GM23248 (cell line): ENCODE results near the gene LTBP4. TPM values are rescaled to one million over a fixed set of nuclear protein-coding genes. Genes with fewer than 3 reads are reported as not detected.

Experiments
- DNase-seq: peaks from one replicate; pipeline ENCODE4 v3.0.0-alpha.2; 2015
- H2AFZ ChIP-seq: fragments of 200-600 bp; sonication (generic); 2 replicates; pipeline ENCODE4 v1.6.1; 2016; ENCODE audit warnings: antibody characterized with exemption
- H3F3A ChIP-seq: fragments of 200-600 bp; sonication (generic); 2 replicates; pipeline ENCODE4 v1.6.1; 2016; ENCODE audit warnings: mild to moderate bottlenecking, antibody characterized with exemption, mixed run types; ENCODE audit not compliant: insufficient read depth
- H3K27ac ChIP-seq: fragments of 200-600 bp; sonication (generic); 2 replicates; pipeline ENCODE4 v1.5.1; 2016; ENCODE audit warnings: mild to moderate bottlenecking
- H3K27me3 ChIP-seq: fragments of 200-600 bp; sonication (generic); replicated peaks from 2 replicates; pipeline ENCODE4 v1.6.1; 2016; ENCODE audit warnings: mild to moderate bottlenecking; ENCODE audit not compliant: insufficient read depth
- H3K36me3 ChIP-seq: fragments of 200-600 bp; sonication (generic); 2 replicates; pipeline ENCODE4 v1.6.1; 2016; ENCODE audit warnings: low read depth, mild to moderate bottlenecking
- H3K4me1 ChIP-seq: fragments of 200-600 bp; sonication (generic); 2 replicates; pipeline ENCODE4 v1.6.1; 2016; ENCODE audit warnings: mild to moderate bottlenecking; ENCODE audit not compliant: insufficient read depth
- H3K4me2 ChIP-seq: fragments of 200-600 bp; sonication (generic); one replicate; pipeline ENCODE4 v1.6.1; 2016; ENCODE audit warnings: mild to moderate bottlenecking; ENCODE audit not compliant: unreplicated experiment
- H3K4me3 ChIP-seq: fragments of 200-600 bp; sonication (generic); 2 replicates; pipeline ENCODE4 v1.5.1; 2016; ENCODE audit warnings: mild to moderate bottlenecking
- H3K79me2 ChIP-seq: fragments of 200-600 bp; sonication (generic); 2 replicates; pipeline ENCODE4 v1.6.1; 2016; ENCODE audit warnings: mild to moderate bottlenecking; ENCODE audit not compliant: insufficient read depth
- H3K9ac ChIP-seq: fragments of 200-600 bp; sonication (generic); 2 replicates; pipeline ENCODE4 v1.6.1; 2016; ENCODE audit warnings: mild to moderate bottlenecking
- H3K9me2 ChIP-seq: fragments of 200-600 bp; sonication (generic); 2 replicates; pipeline ENCODE4 v1.6.1; 2016; ENCODE audit warnings: mixed run types, mild to moderate bottlenecking, moderate library complexity; ENCODE audit not compliant: insufficient read depth
- H3K9me3 ChIP-seq: fragments of 200-600 bp; sonication (generic); one replicate; pipeline ENCODE4 v1.6.1; 2017; ENCODE audit warnings: low read depth
- H4K20me1 ChIP-seq: fragments of 200-600 bp; sonication (generic); 2 replicates; pipeline ENCODE4 v1.6.0; 2016; ENCODE audit not compliant: insufficient read depth
- EZH2 ChIP-seq: fragments of 200-600 bp; sonication (generic); IDR thresholded peaks from 2 replicates; pipeline ENCODE4 v1.6.1; 2018; ENCODE audit warnings: antibody characterized with exemption, mild to moderate bottlenecking; ENCODE audit not compliant: insufficient read depth, poor library complexity, severe bottlenecking
- EZH2phosphoT487 ChIP-seq: fragments of 200-600 bp; sonication (generic); IDR thresholded peaks from 2 replicates; pipeline ENCODE4 v1.6.1; 2018; ENCODE audit warnings: antibody characterized with exemption, moderate library complexity, mild to moderate bottlenecking, low read depth; ENCODE audit not compliant: insufficient read depth
- WGBS, 2 experiments: methylation state at CpG; one replicate each; pipeline ENCODE4 v1.1.6; 2015 to 2017; ENCODE audit warnings: low lambda C conversion rate in 2 of 2, low coverage in 1 of 2; ENCODE audit errors: missing lambda C conversion rate in 2 of 2; 5-methylcytosine and 5-hydroxymethylcytosine counted together
- in situ Hi-C: fragments of 300-500 bp; cut with MboI; formaldehyde crosslinking; loops from 2 replicates; pipeline ENCODE4 v1.15.0; 2020
- polyA plus RNA-seq: library from polyadenylated mRNA; unstranded; fragments of >200 nt; fragmentation: Nextera tagmentation; extraction: Ambion mirVana; gene quantifications from 2 replicates; pipeline ENCODE4 v1.2.1, GENCODE V29; 2016
- total RNA-seq: library from RNA; depleted of rRNA; stranded (reverse); fragments of >200 nt; shearing (Covaris generic); gene quantifications from 2 replicates; pipeline ENCODE4 v1.2.3, GENCODE V29; 2014

Gene LTBP4
- total and polyA plus RNA-seq, 2 experiments from 2014 or later: 18.0 to 47.2 TPM

DNA sequence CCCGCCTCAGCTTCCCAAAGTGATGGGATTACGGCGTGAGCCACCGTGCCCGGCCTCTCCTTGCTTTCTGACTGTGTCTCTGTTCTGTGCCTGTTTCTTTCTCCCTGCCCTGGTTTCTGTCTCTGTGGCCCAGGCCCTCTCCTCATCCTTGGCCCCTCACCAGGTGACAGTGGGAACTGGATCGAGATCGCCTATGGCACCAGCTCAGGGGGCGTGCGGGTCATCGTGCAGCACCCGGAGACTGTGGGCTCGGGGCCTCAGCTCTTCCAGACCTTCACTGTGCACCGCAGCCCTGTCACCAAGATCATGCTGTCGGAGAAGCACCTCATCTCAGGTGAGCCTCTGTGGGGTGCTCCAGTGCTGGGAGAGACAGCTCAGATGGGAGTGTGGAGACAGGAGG is 14.6 kb upstream of the LTBP4 start:
- Histone ChIP-seq H3K9me2 (no peaks in the 10 kb centered on the region), H3K4me2 (no peak overlapping the region), H3K27me3 (no peaks in the 10 kb centered on the region), H3F3A (peaks cover 13% of the 10 kb centered on the region; the same call in 1 of the 2 replicates), H3K9me3 (no peaks in the 10 kb centered on the region), H4K20me1 (no peaks in the 10 kb centered on the region), H3K36me3 (no peaks in the 10 kb centered on the region; the same call in 1 of the 2 replicates), H3K4me1 (no peaks in the 10 kb centered on the region), H3K27ac (no peak overlapping the region), H3K9ac (no peak overlapping the region), H2AFZ (no peak overlapping the region), H3K79me2 (no peaks in the 10 kb centered on the region), H3K4me3 (no peak overlapping the region)
- no peak for DNase-seq
- TF ChIP-seq EZH2 (no peak), EZH2phosphoT487 (no peak)
- in situ Hi-C loops: no loop called here
- 98 to 99% methylated on average over 14 of the region's 14 CpGs for WGBS, 2 experiments

DNA sequence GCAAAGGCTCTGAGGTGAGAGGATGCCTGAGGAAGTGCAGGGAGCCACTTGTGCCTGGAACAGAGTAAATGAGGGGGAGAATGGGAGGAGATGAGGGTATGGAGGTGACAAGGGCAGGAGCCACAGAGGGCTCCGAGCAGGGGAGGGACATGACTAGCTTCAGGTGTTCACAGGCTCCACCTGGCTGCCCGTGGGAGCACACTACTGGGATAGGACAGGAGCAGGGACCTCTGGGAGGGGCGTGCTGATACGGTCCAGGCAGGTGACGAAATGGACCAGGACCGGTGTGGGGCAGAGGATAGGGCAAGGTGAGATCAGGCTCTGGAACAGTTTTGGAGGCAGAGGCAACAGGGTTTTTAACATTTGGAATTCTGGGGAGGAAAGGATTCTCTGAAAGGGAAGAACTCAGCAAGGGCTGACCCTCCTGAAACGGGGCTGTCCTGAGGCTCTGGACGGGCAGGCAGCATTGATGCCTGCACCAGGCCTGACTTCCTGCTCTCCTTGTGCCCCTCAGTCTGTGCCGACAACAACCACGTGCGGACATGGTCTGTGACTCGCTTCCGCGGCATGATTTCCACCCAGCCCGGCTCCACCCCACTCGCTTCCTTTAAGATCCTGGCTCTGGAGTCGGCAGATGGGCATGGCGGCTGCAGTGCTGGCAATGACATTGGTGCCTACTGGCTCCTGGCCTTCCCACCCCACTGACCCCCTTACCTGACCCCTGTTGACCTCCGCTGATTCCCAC is 12.9 kb upstream of the LTBP4 start:
- no peaks in the 10 kb centered on the region for H3K4me1 ChIP-seq
- no peak for TF ChIP-seq EZH2
- no peak for TF ChIP-seq EZH2phosphoT487
- H3K27me3 ChIP-seq: no peaks in the 10 kb centered on the region
- 89 to 91% methylated on average over 19 of the region's 19 CpGs for WGBS, 2 experiments
- H3K4me2 ChIP-seq: no peak overlapping the region
- no peak overlapping the region for H2AFZ ChIP-seq
- H4K20me1 ChIP-seq: no peaks in the 10 kb centered on the region
- H3K4me3 ChIP-seq: no peak overlapping the region
- H3K36me3 ChIP-seq: no peaks in the 10 kb centered on the region
- peaks cover 13% of the 10 kb centered on the region; the same call in 1 of the 2 replicates for H3F3A ChIP-seq
- H3K79me2 ChIP-seq: no peaks in the 10 kb centered on the region
- H3K9ac ChIP-seq: no peak overlapping the region
- H3K9me2 ChIP-seq: no peaks in the 10 kb centered on the region
- in situ Hi-C loops: no loop called here
- H3K27ac ChIP-seq: no peak overlapping the region
- no peaks in the 10 kb centered on the region for H3K9me3 ChIP-seq
- no peak for DNase-seq

DNA sequence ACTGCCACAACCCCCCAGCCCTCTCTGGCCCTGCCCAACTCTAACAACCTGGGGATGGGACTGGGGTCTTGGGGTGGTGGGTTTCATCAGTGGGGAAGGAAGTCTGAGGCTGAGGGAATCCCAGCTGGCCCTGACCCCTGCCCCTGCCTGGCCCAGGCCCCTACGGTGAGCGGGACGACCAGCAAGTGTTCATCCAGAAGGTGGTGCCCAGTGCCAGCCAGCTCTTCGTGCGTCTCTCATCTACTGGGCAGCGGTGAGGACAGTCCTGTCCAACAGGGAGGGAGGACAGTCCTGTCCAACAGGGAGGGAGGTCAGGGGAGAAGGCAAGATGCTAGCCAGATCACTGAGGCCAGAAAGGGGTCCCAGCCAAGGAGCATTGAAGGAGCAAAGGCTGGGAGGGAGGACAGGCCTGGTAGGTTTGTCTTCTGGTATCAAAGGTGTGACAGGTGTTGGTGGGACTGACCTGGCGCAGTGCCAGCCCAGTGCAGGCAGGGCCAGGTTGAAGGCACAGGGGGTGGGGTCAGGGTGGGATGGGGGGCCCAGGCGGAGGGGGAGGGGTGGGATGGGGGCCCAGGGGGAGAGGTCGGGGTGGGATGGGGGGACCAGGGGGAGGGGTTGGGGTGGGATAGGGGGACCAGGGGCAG is 12.1 kb upstream of the LTBP4 start:
- Histone ChIP-seq H3F3A (peaks cover 13% of the 10 kb centered on the region; the same call in 1 of the 2 replicates), H3K27ac (no peak overlapping the region), H3K79me2 (no peaks in the 10 kb centered on the region), H3K27me3 (no peaks in the 10 kb centered on the region), H3K4me1 (no peaks in the 10 kb centered on the region), H3K9me3 (no peaks in the 10 kb centered on the region), H2AFZ (no peak overlapping the region), H3K9me2 (no peaks in the 10 kb centered on the region), H4K20me1 (no peaks in the 10 kb centered on the region), H3K4me2 (no peak overlapping the region), H3K4me3 (no peak overlapping the region), H3K36me3 (no peaks in the 10 kb centered on the region), H3K9ac (no peak overlapping the region)
- WGBS, 2 experiments: 81 to 87% methylated on average over 9 of the region's 9 CpGs
- TF ChIP-seq EZH2phosphoT487 (no peak), EZH2 (no peak)
- DNase-seq: no peak
- in situ Hi-C loops: no loop called here

DNA sequence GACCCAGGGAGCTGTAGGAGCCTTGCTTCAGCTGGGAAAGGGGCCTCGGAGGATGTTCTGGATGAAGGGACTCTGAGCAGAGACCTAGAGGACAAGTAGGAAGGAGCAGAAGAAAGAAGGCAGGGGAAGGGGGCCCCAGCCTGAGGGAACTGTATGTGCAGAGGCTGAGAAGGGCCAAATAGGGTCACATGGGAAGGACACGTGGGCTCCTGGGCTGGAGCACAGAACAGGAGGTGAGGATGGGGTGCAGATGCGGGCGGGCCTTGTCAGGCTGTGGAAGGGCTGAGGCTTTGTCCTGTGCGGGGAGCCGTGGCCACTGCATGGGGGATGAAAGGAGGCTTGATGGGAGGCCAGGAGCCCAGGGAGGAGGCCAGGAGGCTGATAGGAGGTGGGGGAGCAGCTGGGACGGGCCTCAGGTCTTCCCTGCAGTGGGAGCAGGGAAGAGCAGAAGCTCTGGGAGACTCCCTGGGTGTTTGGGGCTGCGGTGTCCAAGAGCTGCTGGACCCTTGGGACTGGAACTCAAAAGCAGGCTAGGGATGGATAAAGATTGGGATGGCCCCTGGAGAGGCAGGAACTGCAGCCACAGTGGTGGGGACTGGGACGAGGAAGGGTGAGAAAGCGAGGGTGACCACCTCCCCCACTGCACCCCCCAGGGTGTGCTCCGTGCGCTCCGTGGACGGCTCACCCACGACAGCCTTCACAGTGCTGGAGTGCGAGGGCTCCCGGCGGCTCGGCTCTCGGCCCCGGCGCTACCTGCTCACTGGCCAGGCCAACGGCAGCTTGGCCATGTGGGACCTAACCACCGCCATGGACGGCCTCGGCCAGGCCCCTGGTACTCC is 11.4 kb upstream of the LTBP4 start:
- H3K36me3 ChIP-seq: no peaks in the 10 kb centered on the region
- no peak overlapping the region for H3K4me2 ChIP-seq
- WGBS, 2 experiments: 89 to 90% methylated on average over 17 to 26 of the region's 26 CpGs
- H3K27me3 ChIP-seq: no peaks in the 10 kb centered on the region
- H3K9ac ChIP-seq: no peak overlapping the region
- H3K9me3 ChIP-seq: no peaks in the 10 kb centered on the region
- no peaks in the 10 kb centered on the region for H3K9me2 ChIP-seq
- peaks cover 6% of the 10 kb centered on the region for H3K4me1 ChIP-seq
- H2AFZ ChIP-seq: no peak overlapping the region
- no peak for DNase-seq
- no peak for TF ChIP-seq EZH2phosphoT487
- TF ChIP-seq EZH2: no peak
- no peaks in the 10 kb centered on the region for H3K79me2 ChIP-seq
- no peaks in the 10 kb centered on the region for H4K20me1 ChIP-seq
- in situ Hi-C loops: no loop called here
- H3K27ac ChIP-seq: no peak overlapping the region
- no peak overlapping the region for H3K4me3 ChIP-seq
- H3F3A ChIP-seq: peaks cover 7% of the 10 kb centered on the region; the same call in 1 of the 2 replicates
